GM12874 (cell line): Measurements from ENCODE around the gene WDR83.

Experiments
- TF ChIP-seq, protein P1 (sequence below): IDR thresholded peaks from 2 replicates; pipeline ENCODE4 v1.5.1; 2011; ENCODE audit warnings: low read depth, mild to moderate bottlenecking, control low read depth, low read length, moderate library complexity; ENCODE audit not compliant: insufficient read depth

The WDR83 gene

DNA sequence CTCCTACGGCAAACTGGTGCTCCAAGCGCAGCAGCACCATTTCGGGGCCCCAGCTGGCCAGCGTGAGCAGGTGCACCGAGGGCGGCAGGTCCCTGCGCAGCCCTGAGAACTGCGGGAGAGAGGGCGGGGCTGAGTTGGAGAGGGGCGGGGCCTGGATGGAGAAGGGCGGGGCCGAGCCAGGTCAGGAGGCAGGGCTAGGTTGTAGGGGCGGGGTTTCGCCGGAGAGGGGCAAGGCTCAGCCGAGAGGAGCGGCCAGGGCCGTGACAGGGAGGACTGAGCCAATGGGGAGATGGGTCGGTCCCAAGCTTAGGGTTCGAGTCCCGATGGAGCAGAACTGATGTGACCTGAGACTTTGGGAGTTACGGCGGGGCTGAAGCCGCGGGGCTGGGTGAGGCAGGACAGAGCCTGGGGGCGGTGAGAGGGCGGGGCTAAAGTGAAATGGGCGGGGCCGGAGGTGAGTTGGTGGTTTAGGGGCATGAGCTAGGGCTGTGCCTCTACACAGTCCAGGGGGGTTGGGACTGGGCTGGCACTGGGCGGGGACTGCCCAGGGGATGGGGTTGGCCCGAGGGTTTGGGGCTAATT, 19.0 kb upstream of the WDR83 start:
- TF ChIP-seq, protein P1, sequence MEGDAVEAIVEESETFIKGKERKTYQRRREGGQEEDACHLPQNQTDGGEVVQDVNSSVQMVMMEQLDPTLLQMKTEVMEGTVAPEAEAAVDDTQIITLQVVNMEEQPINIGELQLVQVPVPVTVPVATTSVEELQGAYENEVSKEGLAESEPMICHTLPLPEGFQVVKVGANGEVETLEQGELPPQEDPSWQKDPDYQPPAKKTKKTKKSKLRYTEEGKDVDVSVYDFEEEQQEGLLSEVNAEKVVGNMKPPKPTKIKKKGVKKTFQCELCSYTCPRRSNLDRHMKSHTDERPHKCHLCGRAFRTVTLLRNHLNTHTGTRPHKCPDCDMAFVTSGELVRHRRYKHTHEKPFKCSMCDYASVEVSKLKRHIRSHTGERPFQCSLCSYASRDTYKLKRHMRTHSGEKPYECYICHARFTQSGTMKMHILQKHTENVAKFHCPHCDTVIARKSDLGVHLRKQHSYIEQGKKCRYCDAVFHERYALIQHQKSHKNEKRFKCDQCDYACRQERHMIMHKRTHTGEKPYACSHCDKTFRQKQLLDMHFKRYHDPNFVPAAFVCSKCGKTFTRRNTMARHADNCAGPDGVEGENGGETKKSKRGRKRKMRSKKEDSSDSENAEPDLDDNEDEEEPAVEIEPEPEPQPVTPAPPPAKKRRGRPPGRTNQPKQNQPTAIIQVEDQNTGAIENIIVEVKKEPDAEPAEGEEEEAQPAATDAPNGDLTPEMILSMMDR: no peak

DNA sequence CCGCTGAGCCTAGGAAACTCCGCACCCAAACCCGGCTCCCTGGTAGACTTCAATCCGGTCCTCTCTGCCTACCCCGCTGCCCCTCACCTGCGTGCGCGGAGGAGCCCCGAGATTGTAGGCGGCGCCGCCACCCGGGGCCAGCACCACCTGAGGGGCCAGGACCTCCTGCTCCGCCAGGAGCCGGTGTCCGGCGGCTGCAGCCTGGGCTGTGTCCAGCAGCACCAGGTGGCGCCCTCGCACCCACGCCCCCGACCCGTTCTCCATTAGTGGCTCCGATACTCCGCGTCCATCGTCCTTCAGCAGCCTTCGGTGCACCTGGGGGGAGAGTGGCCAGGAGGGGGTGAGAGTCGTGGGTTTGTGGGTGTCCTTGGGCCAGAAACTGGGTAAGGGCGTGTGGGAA, 18.5 kb upstream of the WDR83 start:
- TF ChIP-seq, protein P1: no peak

DNA sequence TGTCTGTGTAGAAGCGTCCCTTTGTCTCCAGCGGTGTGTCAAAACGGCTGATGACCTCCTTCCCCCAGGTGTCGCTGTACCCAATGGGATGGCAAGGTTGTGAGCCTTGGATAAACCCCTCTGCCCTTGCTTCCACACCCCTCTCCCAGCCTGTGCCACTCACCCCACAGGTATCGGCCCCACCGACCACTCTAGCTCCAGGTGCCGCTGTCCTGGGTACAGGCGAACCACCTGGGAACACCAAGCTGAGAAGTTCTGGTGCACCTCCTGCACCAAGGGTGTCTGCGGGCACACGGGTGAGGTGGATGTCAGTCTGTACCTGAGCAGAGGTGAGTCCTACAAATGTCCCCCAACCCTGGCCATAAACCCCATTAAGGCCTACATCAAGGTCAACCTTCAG, 16.7 kb upstream of the WDR83 start:
- TF ChIP-seq, protein P1: no peak

DNA sequence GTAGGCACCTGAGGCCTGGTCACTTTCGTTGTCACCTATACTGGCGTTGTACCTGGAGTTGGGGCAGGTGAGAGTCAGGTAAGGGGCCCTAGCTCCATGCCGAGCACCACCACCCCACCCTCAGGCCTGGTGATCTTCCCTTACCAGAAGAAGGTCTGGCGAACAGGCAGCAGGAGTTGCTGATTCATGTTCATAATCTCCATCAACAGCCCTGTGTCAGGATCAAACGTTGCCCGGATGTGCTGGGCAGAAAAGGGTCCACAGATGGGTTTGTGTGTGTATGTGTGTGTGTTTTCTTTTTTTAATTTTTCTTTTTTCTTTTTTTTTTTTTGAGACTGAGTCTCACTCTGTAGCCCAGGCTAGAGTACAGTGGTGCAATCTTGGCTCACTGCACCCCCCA, 14.4 kb upstream of the WDR83 start:
- TF ChIP-seq, protein P1: no peak

DNA sequence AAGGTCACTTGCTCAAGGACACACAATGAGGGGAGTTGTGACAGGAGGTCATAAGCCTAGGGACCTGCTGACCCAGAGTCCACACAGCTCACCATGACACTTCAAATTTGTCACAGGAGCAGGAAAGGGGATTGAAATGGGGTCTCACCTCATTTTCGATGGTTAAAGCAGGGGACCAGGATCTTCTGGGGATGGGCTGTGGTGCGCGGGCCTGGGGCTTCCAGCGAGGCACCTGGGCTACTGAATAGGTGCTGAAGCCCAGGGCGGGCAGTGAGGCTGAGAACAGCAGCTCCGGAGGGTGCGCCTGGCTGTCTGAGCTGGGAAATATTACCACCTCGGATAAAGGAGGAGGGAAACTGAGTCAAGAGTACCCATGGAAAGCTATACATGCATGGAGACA, 11.1 kb upstream of the WDR83 start:
- TF ChIP-seq, protein P1: no peak

DNA sequence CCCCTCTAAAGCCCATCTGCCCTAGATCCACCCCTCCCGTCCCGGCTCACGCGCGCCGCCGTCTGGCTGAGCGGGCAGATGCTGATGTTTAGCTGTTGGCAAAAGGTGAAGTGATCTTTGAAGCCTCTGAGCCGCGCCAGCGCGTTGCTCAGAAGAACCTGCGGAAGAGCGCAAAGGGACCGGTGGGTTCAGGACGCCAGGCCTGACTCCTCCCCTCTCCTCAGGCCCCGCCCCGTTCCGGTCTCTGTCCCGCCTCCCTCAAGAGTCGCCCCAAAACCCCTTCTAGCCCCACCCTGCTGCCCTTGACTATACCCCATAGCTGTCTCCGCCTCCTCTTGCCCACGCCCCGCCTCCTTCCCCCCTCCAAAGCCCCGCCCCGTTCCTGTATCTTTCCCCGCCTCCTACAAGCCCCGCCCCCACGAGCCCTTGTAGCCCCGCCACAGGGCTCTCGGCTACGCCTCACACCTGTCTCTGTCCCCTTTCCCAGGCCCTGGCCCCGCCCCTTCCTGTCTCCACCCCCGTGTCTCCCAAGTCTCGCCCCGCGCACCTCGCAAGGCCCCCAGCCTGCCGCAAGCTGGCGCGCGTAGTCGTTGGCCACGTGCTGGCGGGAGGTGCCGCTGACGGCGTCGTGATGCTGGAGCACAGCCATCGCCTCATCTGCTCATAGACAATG, 9.6 kb upstream of the WDR83 start:
- TF ChIP-seq, protein P1: no peak

DNA sequence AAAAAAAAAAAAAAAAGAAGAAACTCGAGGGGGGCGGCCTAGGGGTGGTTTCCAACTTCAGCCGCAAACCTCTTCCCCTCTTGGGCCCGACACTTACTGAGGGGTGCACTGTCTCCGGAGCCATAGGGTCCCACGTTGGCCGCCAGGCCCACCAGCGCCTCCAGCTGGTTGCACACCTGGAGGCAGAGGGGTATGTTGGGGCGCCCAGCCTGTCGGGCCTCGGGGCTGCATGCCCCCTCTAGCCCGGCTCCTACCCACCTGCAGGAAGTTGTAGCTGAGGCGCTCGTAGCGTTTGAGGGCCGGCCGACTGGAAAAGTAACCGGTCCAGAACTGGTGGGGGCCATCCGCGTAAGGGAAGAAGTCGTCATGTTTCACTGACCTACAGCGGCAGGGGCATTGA, 8.6 kb upstream of the WDR83 start:
- TF ChIP-seq, protein P1: peak; percentile 27; the same call in 1 of the 2 replicates
